HepG2 (cell line): ENCODE data around the gene EVI5. TPM values are rescaled to one million over a fixed set of nuclear protein-coding genes. Genes with fewer than 3 reads are reported as not detected.

Experiments used
- ATF3 ChIP-seq: sonication (generic); formaldehyde crosslinking; IDR thresholded peaks from 2 replicates; pipeline ENCODE4 v1.4.0; 2020; ENCODE audit warnings: missing genetic modification reagents
- CREM ChIP-seq, 2 experiments: sonication (generic) in 1 of 2; formaldehyde crosslinking in 1 of 2; IDR thresholded peaks; 2 replicates each; pipeline versions ENCODE4 v1.4.0 to v1.6.1; 2016 to 2020; ENCODE audit warnings: antibody characterized with exemption in 1 of 2, mild to moderate bottlenecking in 1 of 2, missing genetic modification reagents in 1 of 2
- E2F5 ChIP-seq: sonication (generic); formaldehyde crosslinking; conservative IDR thresholded peaks from 2 replicates; pipeline ENCODE4 v1.4.0; 2020; ENCODE audit warnings: missing genetic modification reagents
- MEF2D ChIP-seq: sonication (generic); formaldehyde crosslinking; IDR thresholded peaks from 2 replicates; pipeline ENCODE4 v1.5.1; 2020; ENCODE audit warnings: mild to moderate bottlenecking, missing genetic modification reagents
- MIXL1 ChIP-seq: IDR thresholded peaks from 2 replicates; pipeline ENCODE4 v1.6.1; 2016
- MYNN ChIP-seq: sonication (generic); formaldehyde crosslinking; IDR thresholded peaks from 2 replicates; pipeline ENCODE4 v1.4.0; 2020; ENCODE audit warnings: mild to moderate bottlenecking, low read depth, missing genetic modification reagents
- NFE2 ChIP-seq: sonication (generic); formaldehyde crosslinking; IDR thresholded peaks from 2 replicates; pipeline ENCODE4 v1.4.0; 2020; ENCODE audit warnings: missing genetic modification reagents
- NR0B2 ChIP-seq: sonication (generic); formaldehyde crosslinking; IDR thresholded peaks from 2 replicates; pipeline ENCODE4 v1.4.0; 2020; ENCODE audit warnings: mild to moderate bottlenecking, missing genetic modification reagents
- POLR2AphosphoS2 ChIP-seq: IDR thresholded peaks from 2 replicates; pipeline ENCODE4 v1.6.1; 2011; ENCODE audit warnings: low read depth, low read length, improper control_type of control experiment
- SAP130 ChIP-seq: IDR thresholded peaks from 2 replicates; pipeline ENCODE4 v1.6.1; 2016; ENCODE audit warnings: low read depth
- SMARCC2 ChIP-seq: fragments of 450-650 bp; IDR thresholded peaks from 2 replicates; pipeline ENCODE4 v1.6.1; 2017; ENCODE audit warnings: antibody characterized with exemption, mild to moderate bottlenecking
- SOX6 ChIP-seq, 2 experiments: fragments of 450-650 bp in 1 of 2; sonication (generic) in 1 of 2; formaldehyde crosslinking in 1 of 2; IDR thresholded peaks; 2 replicates each; pipeline versions ENCODE4 v1.4.0 to v1.6.1; 2017 to 2020; ENCODE audit warnings: antibody characterized with exemption in 1 of 2, mild to moderate bottlenecking in 1 of 2, missing genetic modification reagents in 1 of 2
- SPEN ChIP-seq: sonication (generic); formaldehyde crosslinking; IDR thresholded peaks from 2 replicates; pipeline ENCODE4 v1.5.1; 2020; ENCODE audit warnings: low read depth, mild to moderate bottlenecking, missing genetic modification reagents
- TOE1 ChIP-seq: sonication (generic); formaldehyde crosslinking; IDR thresholded peaks from 2 replicates; pipeline ENCODE4 v1.4.0; 2020; ENCODE audit warnings: mild to moderate bottlenecking, missing genetic modification reagents
- ZFX ChIP-seq: sonication (generic); formaldehyde crosslinking; IDR thresholded peaks from 2 replicates; pipeline ENCODE4 v1.4.0; 2020; ENCODE audit warnings: mild to moderate bottlenecking, low read depth, missing genetic modification reagents, moderate library complexity
- ZNF446 ChIP-seq: sonication (generic); formaldehyde crosslinking; IDR thresholded peaks from 2 replicates; pipeline ENCODE4 v1.5.0; 2020; ENCODE audit warnings: mild to moderate bottlenecking, missing genetic modification reagents
- ZNF672 ChIP-seq: sonication (generic); formaldehyde crosslinking; IDR thresholded peaks from 2 replicates; pipeline ENCODE4 v1.8.1; 2022; ENCODE audit warnings: missing genetic modification reagents
- ZNF703 ChIP-seq: sonication (generic); formaldehyde crosslinking; IDR thresholded peaks from 2 replicates; pipeline ENCODE4 v1.5.1; 2020; ENCODE audit warnings: missing genetic modification reagents, mild to moderate bottlenecking, moderate library complexity, borderline replicate concordance
- ZNF710 ChIP-seq: sonication (generic); formaldehyde crosslinking; IDR thresholded peaks from 2 replicates; pipeline ENCODE4 v1.5.0; 2020; ENCODE audit warnings: mild to moderate bottlenecking, missing genetic modification reagents, borderline replicate concordance
- polyA plus RNA-seq, 8 experiments: library from polyadenylated mRNA; depleted of rRNA in 3 of 8; stranded (reverse) in 7 of 8; unstranded in 1 of 8; fragments of >200 nt; fragmentation: Illumina TruSeq in 4 of 8; extraction: Trizol in 4 of 8; gene quantifications; 2 replicates each; pipeline versions ENCODE4 v1.2.1 to v1.2.3, GENCODE V29; 2011 to 2016; ENCODE audit warnings: low read depth in 4 of 8, missing spikeins in 1 of 8, mixed read lengths in 1 of 8; ENCODE audit not compliant: insufficient read depth in 1 of 8
- total RNA-seq, 5 experiments: library from RNA; depleted of rRNA; stranded (reverse); fragments of >200 nt; fragmentation: Illumina TruSeq; extraction: Trizol; gene quantifications; 2 replicates each; pipeline ENCODE4 v1.2.3, GENCODE V29; 2016; ENCODE audit warnings: low read depth in 1 of 5
- TF ChIP-seq, protein P1 (sequence below), 2 experiments: sonication (generic) in 1 of 2; formaldehyde crosslinking in 1 of 2; IDR thresholded peaks; 2 replicates each; pipeline versions ENCODE4 v1.4.0 to v1.6.1; 2018 to 2020; ENCODE audit warnings: missing genetic modification reagents in 2 of 2, borderline replicate concordance in 1 of 2, low read depth in 1 of 2, mild to moderate bottlenecking in 1 of 2, missing biosample characterization in 1 of 2
- TF ChIP-seq, protein P2 (sequence below): IDR thresholded peaks from 2 replicates; pipeline ENCODE4 v1.6.1; 2016; ENCODE audit warnings: missing genetic modification reagents, missing compliant biosample characterization

EVI5 gene
- total and polyA plus RNA-seq, 2 of the 13 experiments (the other 11 are each of a cell fraction or from before 2014, with no cell fraction given): 4.0 to 12.6 TPM

DNA sequence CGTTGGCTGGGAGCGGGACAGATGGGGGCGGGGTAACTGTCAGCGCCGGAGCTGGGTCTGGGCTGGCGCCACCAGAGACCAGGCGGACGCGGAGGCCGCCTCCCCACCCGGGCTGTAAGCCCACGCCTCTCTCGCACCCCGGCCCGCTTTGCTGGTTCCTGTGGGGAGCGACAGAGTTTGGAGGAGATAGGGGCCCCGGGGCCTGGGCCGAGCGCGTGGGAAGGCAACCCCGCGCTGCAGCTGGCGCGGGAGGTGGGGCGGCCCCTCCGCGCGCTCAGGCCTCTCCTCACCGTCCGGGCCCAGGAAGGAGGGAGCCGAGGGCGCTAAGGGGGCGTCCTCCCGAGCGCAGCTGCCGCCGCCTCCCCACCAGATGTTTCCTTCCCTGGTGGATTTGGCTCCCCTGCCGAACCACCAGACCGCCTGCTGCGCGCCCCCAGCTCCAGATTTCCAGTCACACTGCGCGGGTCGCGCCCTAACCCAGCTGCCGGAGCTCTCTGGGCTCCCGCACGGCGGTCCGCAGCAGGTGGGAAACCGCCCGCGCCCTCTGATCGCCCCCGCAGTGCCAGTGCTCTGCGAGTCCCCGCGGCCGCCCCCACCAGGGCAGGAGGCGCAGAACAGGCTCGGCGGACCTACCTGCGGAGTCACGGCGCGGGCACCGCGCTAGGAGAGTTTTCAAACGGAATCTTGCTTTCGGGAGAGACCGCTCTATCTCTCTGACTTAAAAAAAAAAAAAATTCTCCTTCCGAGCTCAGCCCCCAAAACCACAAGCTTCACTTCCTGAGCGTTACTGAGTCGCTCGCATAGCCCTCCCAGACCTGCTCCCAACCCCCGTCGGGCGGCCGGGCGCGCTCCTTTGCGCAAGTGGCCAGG is 299.3 kb downstream of the EVI5 start (continued):
- TF ChIP-seq NR0B2 (CRISPR knock-in tag) (no peak), ZNF672 (CRISPR knock-in tag) (no peak), ATF3 (no peak), MEF2D (CRISPR knock-in tag) (no peak), ZFX (no peak), SOX6 (IDR thresholded peaks at IDR 0.05) (no peak), SOX6 (CRISPR knock-in tag; IDR thresholded peaks at IDR 0.05) (peak; percentile 15; the same call in 1 of the 2 replicates), MYNN (CRISPR knock-in tag) (no peak), NFE2 (CRISPR knock-in tag) (no peak), SAP130 (CRISPR knock-in tag) (no peak; the same call in 1 of the 2 replicates), SPEN (CRISPR knock-in tag) (no peak), POLR2AphosphoS2 (no peak), ZNF446 (CRISPR knock-in tag) (0 out of 2 replicates have a peak, but pooled peaks have one; percentile 38), MIXL1 (CRISPR knock-in tag) (no peak), SMARCC2 (no peak), CREM (IDR thresholded peaks at IDR 0.05) (no peak), CREM (CRISPR knock-in tag; IDR thresholded peaks at IDR 0.05) (no peak), TOE1 (no peak), E2F5 (CRISPR knock-in tag) (no peak; the same call in 1 of the 2 replicates), ZNF710 (CRISPR knock-in tag) (no peak; the same call in 1 of the 2 replicates), ZNF703 (CRISPR knock-in tag) (no peak)
- TF ChIP-seq, protein P1, sequence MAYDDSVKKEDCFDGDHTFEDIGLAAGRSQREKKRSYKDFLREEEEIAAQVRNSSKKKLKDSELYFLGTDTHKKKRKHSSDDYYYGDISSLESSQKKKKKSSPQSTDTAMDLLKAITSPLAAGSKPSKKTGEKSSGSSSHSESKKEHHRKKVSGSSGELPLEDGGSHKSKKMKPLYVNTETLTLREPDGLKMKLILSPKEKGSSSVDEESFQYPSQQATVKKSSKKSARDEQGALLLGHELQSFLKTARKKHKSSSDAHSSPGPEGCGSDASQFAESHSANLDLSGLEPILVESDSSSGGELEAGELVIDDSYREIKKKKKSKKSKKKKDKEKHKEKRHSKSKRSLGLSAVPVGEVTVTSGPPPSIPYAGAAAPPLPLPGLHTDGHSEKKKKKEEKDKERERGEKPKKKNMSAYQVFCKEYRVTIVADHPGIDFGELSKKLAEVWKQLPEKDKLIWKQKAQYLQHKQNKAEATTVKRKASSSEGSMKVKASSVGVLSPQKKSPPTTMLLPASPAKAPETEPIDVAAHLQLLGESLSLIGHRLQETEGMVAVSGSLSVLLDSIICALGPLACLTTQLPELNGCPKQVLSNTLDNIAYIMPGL (CRISPR knock-in tag; IDR thresholded peaks at IDR 0.05; ENCODE audit: borderline replicate concordance in 1 of 2, low read depth in 1 of 2): peak; percentile 94 to 96
- TF ChIP-seq, protein P2, sequence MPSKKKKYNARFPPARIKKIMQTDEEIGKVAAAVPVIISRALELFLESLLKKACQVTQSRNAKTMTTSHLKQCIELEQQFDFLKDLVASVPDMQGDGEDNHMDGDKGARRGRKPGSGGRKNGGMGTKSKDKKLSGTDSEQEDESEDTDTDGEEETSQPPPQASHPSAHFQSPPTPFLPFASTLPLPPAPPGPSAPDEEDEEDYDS: no peak
